GM23338 (cell line): ENCODE data around the gene PTN. TPM values are rescaled to one million over a fixed set of nuclear protein-coding genes. Genes with fewer than 3 reads are reported as not detected.

Experiments used
- ATAC-seq: fragments of 200-7000 bp; cut with Tn5 transposase; 3 replicates; pipeline ENCODE4 v1.9.1; 2020
- DNase-seq: peaks from one replicate; pipeline ENCODE4 v3.0.0-alpha.2; 2015; ENCODE audit warnings: low spot score
- H2AFZ ChIP-seq: fragments of 200-600 bp; sonication (generic); 2 replicates; pipeline ENCODE4 v1.8.0; 2016; ENCODE audit warnings: antibody characterized with exemption, mild to moderate bottlenecking, moderate library complexity
- H3F3A ChIP-seq: fragments of 200-600 bp; sonication (generic); replicated peaks from 2 replicates; pipeline ENCODE4 v1.8.0; 2017; ENCODE audit warnings: antibody characterized with exemption, mixed run types, low read depth
- H3K27ac ChIP-seq: fragments of 200-600 bp; sonication (generic); 2 replicates; pipeline ENCODE4 v1.6.1; 2016; ENCODE audit warnings: low read depth
- H3K27me3 ChIP-seq: fragments of 200-600 bp; sonication (generic); 2 replicates; pipeline ENCODE4 v1.8.0; 2016; ENCODE audit warnings: mild to moderate bottlenecking, mixed run types, moderate library complexity; ENCODE audit not compliant: insufficient read depth
- H3K36me3 ChIP-seq: fragments of 200-600 bp; sonication (generic); 2 replicates; pipeline ENCODE4 v1.8.0; 2016; ENCODE audit warnings: mild to moderate bottlenecking; ENCODE audit not compliant: insufficient read depth
- H3K4me1 ChIP-seq: fragments of 200-600 bp; sonication (generic); 2 replicates; pipeline ENCODE4 v1.8.0; 2016; ENCODE audit warnings: mild to moderate bottlenecking, moderate library complexity; ENCODE audit not compliant: insufficient read depth
- H3K4me2 ChIP-seq: fragments of 200-600 bp; sonication (generic); 2 replicates; pipeline ENCODE4 v1.7.1; 2017; ENCODE audit warnings: mixed run types
- H3K4me3 ChIP-seq: fragments of 200-600 bp; sonication (generic); 2 replicates; pipeline ENCODE4 v1.6.1; 2016; ENCODE audit warnings: mixed run types
- H3K79me2 ChIP-seq: fragments of 200-600 bp; sonication (generic); replicated peaks from 2 replicates; pipeline ENCODE4 v1.8.0; 2017; ENCODE audit warnings: mild to moderate bottlenecking; ENCODE audit not compliant: insufficient read depth
- H3K9me2 ChIP-seq: fragments of 200-600 bp; sonication (generic); 2 replicates; pipeline ENCODE4 v1.8.0; 2017; ENCODE audit not compliant: insufficient read depth
- H4K20me1 ChIP-seq: fragments of 200-600 bp; sonication (generic); replicated peaks from 2 replicates; pipeline ENCODE4 v1.8.0; 2017; ENCODE audit warnings: mild to moderate bottlenecking; ENCODE audit not compliant: insufficient read depth
- H3K27ac Mint-ChIP-seq: 2 replicates; pipeline ENCODE4 v1.8.0; 2020; ENCODE audit warnings: inconsistent platforms, mild to moderate bottlenecking, moderate library complexity, mixed read lengths
- H3K27me3 Mint-ChIP-seq: 3 replicates; pipeline ENCODE4 v1.8.0; 2022; ENCODE audit warnings: low read depth, mild to moderate bottlenecking, moderate library complexity, mixed read lengths, inconsistent platforms; ENCODE audit not compliant: insufficient read depth, poor library complexity
- H3K36me3 Mint-ChIP-seq: 3 replicates; pipeline ENCODE4 v1.8.0; 2021; ENCODE audit warnings: low read depth, mild to moderate bottlenecking, inconsistent platforms, moderate library complexity, mixed read lengths
- H3K4me1 Mint-ChIP-seq: 3 replicates; pipeline ENCODE4 v1.8.0; 2020; ENCODE audit warnings: mild to moderate bottlenecking, inconsistent platforms, mixed read lengths
- H3K4me3 Mint-ChIP-seq: 3 replicates; pipeline ENCODE4 v1.8.0; 2021; ENCODE audit warnings: moderate library complexity, mild to moderate bottlenecking, inconsistent platforms, mixed read lengths
- H3K9me3 Mint-ChIP-seq: 3 replicates; pipeline ENCODE4 v1.8.0; 2020; ENCODE audit warnings: moderate library complexity, mild to moderate bottlenecking, inconsistent platforms, mixed read lengths
- CREB1 ChIP-seq: fragments of 250-450 bp; sonication (Bioruptor Pico); IDR thresholded peaks from 2 replicates; pipeline ENCODE4 v1.5.0; 2020; ENCODE audit warnings: low read depth, mild to moderate bottlenecking, moderate library complexity
- EZH2phosphoT487 ChIP-seq: fragments of 200-600 bp; sonication (generic); IDR thresholded peaks from one replicate; pipeline ENCODE4 v1.8.1; 2018; ENCODE audit warnings: antibody characterized with exemption; ENCODE audit not compliant: unreplicated experiment
- JUNB ChIP-seq: IDR thresholded peaks from one replicate; pipeline ENCODE4 v1.6.1; 2016; ENCODE audit warnings: antibody characterized with exemption; ENCODE audit not compliant: unreplicated experiment
- NANOG ChIP-seq: IDR thresholded peaks from 2 replicates; pipeline ENCODE4 v1.6.1; 2016; ENCODE audit warnings: antibody characterized with exemption, borderline replicate concordance
- POLR2AphosphoS5 ChIP-seq: IDR thresholded peaks from 2 replicates; pipeline ENCODE4 v1.6.1; 2016; ENCODE audit warnings: antibody characterized with exemption, low read depth
- ZNF114 ChIP-seq: fragments of 250-450 bp; sonication (Bioruptor Pico); IDR thresholded peaks from 2 replicates; pipeline ENCODE4 v1.5.0; 2020; ENCODE audit warnings: mild to moderate bottlenecking, moderate library complexity
- ZNF331 ChIP-seq: fragments of 250-450 bp; sonication (Bioruptor Pico); IDR thresholded peaks from 2 replicates; pipeline ENCODE4 v1.5.0; 2020; ENCODE audit warnings: low read depth, mild to moderate bottlenecking, moderate library complexity
- polyA plus RNA-seq: library from polyadenylated mRNA; unstranded; fragments of >200 nt; fragmentation: Nextera tagmentation; extraction: Ambion mirVana; gene quantifications from 2 replicates; pipeline ENCODE4 v1.2.1, GENCODE V29; 2016
- total RNA-seq: library from RNA; depleted of rRNA; stranded (reverse); fragments of >200 nt; shearing (Covaris generic); gene quantifications from 2 replicates; pipeline ENCODE4 v1.2.3, GENCODE V29; 2014
- TF ChIP-seq, protein P1 (sequence below), 2 experiments: fragments of 200-600 bp in 1 of 2; sonication (generic) in 1 of 2; conservative IDR thresholded peaks; 2 replicates each; pipeline versions ENCODE4 v1.5.1 to v1.6.1; 2016 to 2017; ENCODE audit warnings: antibody characterized with exemption in 2 of 2, low read depth in 2 of 2, mild to moderate bottlenecking in 2 of 2, moderate library complexity in 1 of 2
- TF ChIP-seq, protein P2 (sequence below): IDR thresholded peaks from one replicate; pipeline ENCODE4 v1.6.1; 2018; ENCODE audit warnings: antibody characterized with exemption; ENCODE audit not compliant: unreplicated experiment
- TF ChIP-seq, protein P3 (sequence below): fragments of 250-450 bp; sonication (Bioruptor Pico); IDR thresholded peaks from 2 replicates; pipeline ENCODE4 v1.5.0; 2020; ENCODE audit warnings: mild to moderate bottlenecking, moderate library complexity

PTN gene
- total and polyA plus RNA-seq, 2 experiments from 2014 or later = 20.1 to 39.4 TPM

DNA sequence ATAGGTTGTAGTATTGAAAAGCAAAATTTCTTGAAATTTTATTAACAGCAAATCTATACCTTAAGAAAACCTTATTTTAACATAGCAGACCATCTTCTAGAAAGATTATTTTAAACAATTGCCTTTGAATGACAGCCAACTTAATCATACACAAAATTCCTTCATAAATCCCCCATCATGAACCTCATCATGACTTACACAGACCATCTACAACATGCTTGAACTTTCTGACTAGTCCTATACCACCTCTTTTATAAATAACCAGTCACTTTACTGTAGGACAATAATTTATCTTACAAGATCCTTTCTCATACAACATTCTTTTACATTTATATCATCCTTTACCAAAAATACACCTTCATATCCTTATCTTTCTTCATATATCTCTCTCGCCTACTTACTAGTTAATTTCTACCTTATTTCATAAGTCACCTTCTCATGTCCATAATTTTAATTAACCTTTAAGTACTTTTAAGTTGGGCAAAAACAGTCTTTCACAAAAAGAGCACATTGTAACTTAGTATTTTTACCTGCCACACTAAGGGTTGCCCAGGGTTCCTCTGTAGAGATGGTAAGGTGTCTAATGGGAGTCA is 16.6 kb upstream of the PTN start:
- no peak overlapping the region for H3K4me3 Mint-ChIP-seq
- no peaks in the 10 kb centered on the region for H4K20me1 ChIP-seq
- no peak for ATAC-seq
- no peaks in the 10 kb centered on the region for H3K27me3 ChIP-seq
- no peaks in the 10 kb centered on the region for H3F3A ChIP-seq
- peaks cover 3% of the 10 kb centered on the region for H3K27me3 Mint-ChIP-seq
- no peaks in the 10 kb centered on the region for H3K79me2 ChIP-seq
- peaks cover 91% of the 10 kb centered on the region for H3K9me3 Mint-ChIP-seq
- H2AFZ ChIP-seq = no peak overlapping the region
- no peaks in the 10 kb centered on the region for H3K4me1 Mint-ChIP-seq
- peak; percentile 70 for DNase-seq
- no peak overlapping the region for H3K27ac Mint-ChIP-seq
- H3K36me3 ChIP-seq = peaks cover 17% of the 10 kb centered on the region; the same call in 1 of the 2 replicates
- no peak overlapping the region for H3K27ac ChIP-seq
- H3K4me1 ChIP-seq = no peaks in the 10 kb centered on the region
- no peak overlapping the region for H3K4me3 ChIP-seq
- peaks cover 55% of the 10 kb centered on the region for H3K36me3 Mint-ChIP-seq
- TF ChIP-seq NANOG = no peak
- no peak for TF ChIP-seq CREB1
- TF ChIP-seq, protein P1, sequence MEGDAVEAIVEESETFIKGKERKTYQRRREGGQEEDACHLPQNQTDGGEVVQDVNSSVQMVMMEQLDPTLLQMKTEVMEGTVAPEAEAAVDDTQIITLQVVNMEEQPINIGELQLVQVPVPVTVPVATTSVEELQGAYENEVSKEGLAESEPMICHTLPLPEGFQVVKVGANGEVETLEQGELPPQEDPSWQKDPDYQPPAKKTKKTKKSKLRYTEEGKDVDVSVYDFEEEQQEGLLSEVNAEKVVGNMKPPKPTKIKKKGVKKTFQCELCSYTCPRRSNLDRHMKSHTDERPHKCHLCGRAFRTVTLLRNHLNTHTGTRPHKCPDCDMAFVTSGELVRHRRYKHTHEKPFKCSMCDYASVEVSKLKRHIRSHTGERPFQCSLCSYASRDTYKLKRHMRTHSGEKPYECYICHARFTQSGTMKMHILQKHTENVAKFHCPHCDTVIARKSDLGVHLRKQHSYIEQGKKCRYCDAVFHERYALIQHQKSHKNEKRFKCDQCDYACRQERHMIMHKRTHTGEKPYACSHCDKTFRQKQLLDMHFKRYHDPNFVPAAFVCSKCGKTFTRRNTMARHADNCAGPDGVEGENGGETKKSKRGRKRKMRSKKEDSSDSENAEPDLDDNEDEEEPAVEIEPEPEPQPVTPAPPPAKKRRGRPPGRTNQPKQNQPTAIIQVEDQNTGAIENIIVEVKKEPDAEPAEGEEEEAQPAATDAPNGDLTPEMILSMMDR (conservative IDR thresholded peaks at IDR 0.05; ENCODE audit: low read depth in 2 of 2) = no peak
- TF ChIP-seq EZH2phosphoT487 = no peak
- TF ChIP-seq, protein P2, sequence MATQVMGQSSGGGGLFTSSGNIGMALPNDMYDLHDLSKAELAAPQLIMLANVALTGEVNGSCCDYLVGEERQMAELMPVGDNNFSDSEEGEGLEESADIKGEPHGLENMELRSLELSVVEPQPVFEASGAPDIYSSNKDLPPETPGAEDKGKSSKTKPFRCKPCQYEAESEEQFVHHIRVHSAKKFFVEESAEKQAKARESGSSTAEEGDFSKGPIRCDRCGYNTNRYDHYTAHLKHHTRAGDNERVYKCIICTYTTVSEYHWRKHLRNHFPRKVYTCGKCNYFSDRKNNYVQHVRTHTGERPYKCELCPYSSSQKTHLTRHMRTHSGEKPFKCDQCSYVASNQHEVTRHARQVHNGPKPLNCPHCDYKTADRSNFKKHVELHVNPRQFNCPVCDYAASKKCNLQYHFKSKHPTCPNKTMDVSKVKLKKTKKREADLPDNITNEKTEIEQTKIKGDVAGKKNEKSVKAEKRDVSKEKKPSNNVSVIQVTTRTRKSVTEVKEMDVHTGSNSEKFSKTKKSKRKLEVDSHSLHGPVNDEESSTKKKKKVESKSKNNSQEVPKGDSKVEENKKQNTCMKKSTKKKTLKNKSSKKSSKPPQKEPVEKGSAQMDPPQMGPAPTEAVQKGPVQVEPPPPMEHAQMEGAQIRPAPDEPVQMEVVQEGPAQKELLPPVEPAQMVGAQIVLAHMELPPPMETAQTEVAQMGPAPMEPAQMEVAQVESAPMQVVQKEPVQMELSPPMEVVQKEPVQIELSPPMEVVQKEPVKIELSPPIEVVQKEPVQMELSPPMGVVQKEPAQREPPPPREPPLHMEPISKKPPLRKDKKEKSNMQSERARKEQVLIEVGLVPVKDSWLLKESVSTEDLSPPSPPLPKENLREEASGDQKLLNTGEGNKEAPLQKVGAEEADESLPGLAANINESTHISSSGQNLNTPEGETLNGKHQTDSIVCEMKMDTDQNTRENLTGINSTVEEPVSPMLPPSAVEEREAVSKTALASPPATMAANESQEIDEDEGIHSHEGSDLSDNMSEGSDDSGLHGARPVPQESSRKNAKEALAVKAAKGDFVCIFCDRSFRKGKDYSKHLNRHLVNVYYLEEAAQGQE = no peak
- TF ChIP-seq, protein P3, sequence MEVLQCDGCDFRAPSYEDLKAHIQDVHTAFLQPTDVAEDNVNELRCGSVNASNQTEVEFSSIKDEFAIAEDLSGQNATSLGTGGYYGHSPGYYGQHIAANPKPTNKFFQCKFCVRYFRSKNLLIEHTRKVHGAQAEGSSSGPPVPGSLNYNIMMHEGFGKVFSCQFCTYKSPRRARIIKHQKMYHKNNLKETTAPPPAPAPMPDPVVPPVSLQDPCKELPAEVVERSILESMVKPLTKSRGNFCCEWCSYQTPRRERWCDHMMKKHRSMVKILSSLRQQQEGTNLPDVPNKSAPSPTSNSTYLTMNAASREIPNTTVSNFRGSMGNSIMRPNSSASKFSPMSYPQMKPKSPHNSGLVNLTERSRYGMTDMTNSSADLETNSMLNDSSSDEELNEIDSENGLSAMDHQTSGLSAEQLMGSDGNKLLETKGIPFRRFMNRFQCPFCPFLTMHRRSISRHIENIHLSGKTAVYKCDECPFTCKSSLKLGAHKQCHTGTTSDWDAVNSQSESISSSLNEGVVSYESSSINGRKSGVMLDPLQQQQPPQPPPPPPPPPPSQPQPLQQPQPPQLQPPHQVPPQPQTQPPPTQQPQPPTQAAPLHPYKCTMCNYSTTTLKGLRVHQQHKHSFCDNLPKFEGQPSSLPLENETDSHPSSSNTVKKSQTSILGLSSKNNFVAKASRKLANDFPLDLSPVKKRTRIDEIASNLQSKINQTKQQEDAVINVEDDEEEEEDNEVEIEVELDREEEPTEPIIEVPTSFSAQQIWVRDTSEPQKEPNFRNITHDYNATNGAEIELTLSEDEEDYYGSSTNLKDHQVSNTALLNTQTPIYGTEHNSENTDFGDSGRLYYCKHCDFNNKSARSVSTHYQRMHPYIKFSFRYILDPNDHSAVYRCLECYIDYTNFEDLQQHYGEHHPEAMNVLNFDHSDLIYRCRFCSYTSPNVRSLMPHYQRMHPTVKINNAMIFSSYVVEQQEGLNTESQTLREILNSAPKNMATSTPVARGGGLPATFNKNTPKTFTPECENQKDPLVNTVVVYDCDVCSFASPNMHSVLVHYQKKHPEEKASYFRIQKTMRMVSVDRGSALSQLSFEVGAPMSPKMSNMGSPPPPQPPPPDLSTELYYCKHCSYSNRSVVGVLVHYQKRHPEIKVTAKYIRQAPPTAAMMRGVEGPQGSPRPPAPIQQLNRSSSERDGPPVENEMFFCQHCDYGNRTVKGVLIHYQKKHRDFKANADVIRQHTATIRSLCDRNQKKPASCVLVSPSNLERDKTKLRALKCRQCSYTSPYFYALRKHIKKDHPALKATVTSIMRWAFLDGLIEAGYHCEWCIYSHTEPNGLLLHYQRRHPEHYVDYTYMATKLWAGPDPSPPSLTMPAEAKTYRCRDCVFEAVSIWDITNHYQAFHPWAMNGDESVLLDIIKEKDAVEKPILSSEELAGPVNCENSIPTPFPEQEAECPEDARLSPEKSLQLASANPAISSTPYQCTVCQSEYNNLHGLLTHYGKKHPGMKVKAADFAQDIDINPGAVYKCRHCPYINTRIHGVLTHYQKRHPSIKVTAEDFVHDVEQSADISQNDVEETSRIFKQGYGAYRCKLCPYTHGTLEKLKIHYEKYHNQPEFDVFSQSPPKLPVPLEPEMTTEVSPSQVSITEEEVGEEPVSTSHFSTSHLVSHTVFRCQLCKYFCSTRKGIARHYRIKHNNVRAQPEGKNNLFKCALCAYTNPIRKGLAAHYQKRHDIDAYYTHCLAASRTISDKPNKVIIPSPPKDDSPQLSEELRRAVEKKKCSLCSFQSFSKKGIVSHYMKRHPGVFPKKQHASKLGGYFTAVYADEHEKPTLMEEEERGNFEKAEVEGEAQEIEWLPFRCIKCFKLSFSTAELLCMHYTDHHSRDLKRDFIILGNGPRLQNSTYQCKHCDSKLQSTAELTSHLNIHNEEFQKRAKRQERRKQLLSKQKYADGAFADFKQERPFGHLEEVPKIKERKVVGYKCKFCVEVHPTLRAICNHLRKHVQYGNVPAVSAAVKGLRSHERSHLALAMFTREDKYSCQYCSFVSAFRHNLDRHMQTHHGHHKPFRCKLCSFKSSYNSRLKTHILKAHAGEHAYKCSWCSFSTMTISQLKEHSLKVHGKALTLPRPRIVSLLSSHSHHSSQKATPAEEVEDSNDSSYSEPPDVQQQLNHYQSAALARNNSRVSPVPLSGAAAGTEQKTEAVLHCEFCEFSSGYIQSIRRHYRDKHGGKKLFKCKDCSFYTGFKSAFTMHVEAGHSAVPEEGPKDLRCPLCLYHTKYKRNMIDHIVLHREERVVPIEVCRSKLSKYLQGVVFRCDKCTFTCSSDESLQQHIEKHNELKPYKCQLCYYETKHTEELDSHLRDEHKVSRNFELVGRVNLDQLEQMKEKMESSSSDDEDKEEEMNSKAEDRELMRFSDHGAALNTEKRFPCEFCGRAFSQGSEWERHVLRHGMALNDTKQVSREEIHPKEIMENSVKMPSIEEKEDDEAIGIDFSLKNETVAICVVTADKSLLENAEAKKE (CRISPR knock-in tag) = no peak
- TF ChIP-seq ZNF331 (CRISPR knock-in tag) = no peak
- TF ChIP-seq POLR2AphosphoS5 = no peak
- TF ChIP-seq ZNF114 = no peak
- TF ChIP-seq JUNB = no peak
- no peak overlapping the region for H3K4me2 ChIP-seq
- no peaks in the 10 kb centered on the region; the same call in 1 of the 2 replicates for H3K9me2 ChIP-seq
